Colon (tissue), 2 donors: Measurements from ENCODE around the gene MYORG.

ENCODE experiments used
- FAIRE-seq: peaks from 2 replicates; lab custom pipeline; 2012; peaks lifted over from hg19 to GRCh38; lab: Jason Lieb, UNC
- donor health status: control.
- donor health status: control.

The MYORG gene

GRCh38 chr9:34376596-34377403 lies at the start of gene MYORG:
Gene MYORG (minus strand): TSS chr9:34376898. CDS start chr9:34372943, 3,955 bp downstream.
- peak; percentile 76 for FAIRE-seq

GRCh38 chr9:34419716-34420504 lies 43.2 kb upstream of the MYORG start:
- FAIRE-seq = no peak

GRCh38 chr9:34417734-34418133 lies 41.0 kb upstream of the MYORG start:
- no peak for FAIRE-seq

- FAIRE-seq = no peak
These were observed 36.6 kb upstream of the MYORG start for GRCh38 chr9:34413231-34413852.

GRCh38 chr9:34412336-34412735 lies 35.6 kb upstream of the MYORG start:
- FAIRE-seq = no peak

- no peak for FAIRE-seq
These were observed 32.5 kb upstream of the MYORG start for GRCh38 chr9:34409154-34409553.

- FAIRE-seq = no peak
These were observed 31.5 kb upstream of the MYORG start for GRCh38 chr9:34408173-34408572.

- no peak for FAIRE-seq
These were observed 29.5 kb upstream of the MYORG start for GRCh38 chr9:34406219-34406618.

- FAIRE-seq = no peak
These were observed 29.0 kb upstream of the MYORG start for GRCh38 chr9:34405719-34406118.

- FAIRE-seq = no peak
These were observed 27.1 kb upstream of the MYORG start for GRCh38 chr9:34403554-34404380.

GRCh38 chr9:34400686-34401602 lies 24.2 kb upstream of the MYORG start:
- FAIRE-seq = no peak

GRCh38 chr9:34400275-34400674 lies 23.6 kb upstream of the MYORG start:
- FAIRE-seq = no peak

GRCh38 chr9:34399729-34400128 lies 23.0 kb upstream of the MYORG start:
- no peak for FAIRE-seq

- no peak for FAIRE-seq
These were observed 22.2 kb upstream of the MYORG start for GRCh38 chr9:34398875-34399274.

GRCh38 chr9:34396276-34397214 lies 19.8 kb upstream of the MYORG start:
- FAIRE-seq = no peak

- FAIRE-seq = no peak
These were observed 15.8 kb upstream of the MYORG start for GRCh38 chr9:34392511-34392910.

- FAIRE-seq = no peak
These were observed 10.5 kb upstream of the MYORG start for GRCh38 chr9:34387239-34387638.

- FAIRE-seq = no peak
These were observed 10.0 kb upstream of the MYORG start for GRCh38 chr9:34386656-34387055.

- no peak for FAIRE-seq
These were observed 9.0 kb upstream of the MYORG start for GRCh38 chr9:34385561-34386230.
